Mucosa of descending colon (tissue), 3 donors: ENCODE data around the gene TAAR8. TPM values are rescaled to one million over a fixed set of nuclear protein-coding genes. Genes with fewer than 3 reads are reported as not detected.
"Not testable (repeated sequence)": the region's sequence is repeated elsewhere in the genome, so short reads cannot be mapped to it uniquely, and the experiment has no call there.

Experiments used
- ATAC-seq: fragments of 200-7000 bp; cut with Tn5 transposase; one replicate; pipeline ENCODE4 v1.9.1; 2020; ENCODE audit warnings: mild to moderate bottlenecking, moderate library complexity
- DNase-seq, 3 donors: peaks; one replicate each; pipeline ENCODE4 v3.0.0-alpha.2; 2020
- H3K36me3 ChIP-seq: fragments of 200-600 bp; one replicate; pipeline ENCODE4 v1.8.0; 2021; ENCODE audit warnings: low read depth, mild to moderate bottlenecking
- H3K4me1 ChIP-seq: fragments of 200-600 bp; one replicate; pipeline ENCODE4 v1.8.0; 2021; ENCODE audit warnings: low read depth, mild to moderate bottlenecking
- H3K4me3 ChIP-seq: fragments of 200-600 bp; one replicate; pipeline ENCODE4 v1.8.0; 2021; ENCODE audit warnings: mild to moderate bottlenecking
- H3K9me3 ChIP-seq: fragments of 200-600 bp; one replicate; pipeline ENCODE4 v1.8.0; 2021; ENCODE audit warnings: mild to moderate bottlenecking
- intact Hi-C, 2 donors: fragments of 100-400 bp; cut with DNase I in 1 of 2; cut with micrococcal nuclease in 1 of 2; formaldehyde crosslinking; loops; one replicate each; pipeline versions ENCODE4 v1.11.0 to v1.11.1; 2022; cut with DNase I, micrococcal nuclease
- total RNA-seq, 3 donors: library from RNA; stranded (reverse); fragmentation: NEBNext Ultra II Directional in 2 of 3; extraction: Animal tissue kit (Norgen Biotek cat#: 25700) in 2 of 3; gene quantifications; one replicate each; pipeline versions ENCODE4 v1.2.1 to v1.2.4, GENCODE V29; 2021 to 2023
- TF ChIP-seq, protein P1 (sequence below): fragments of 200-600 bp; IDR thresholded peaks from one replicate; pipeline ENCODE4 v1.8.0; 2022; ENCODE audit warnings: antibody characterized with exemption, mild to moderate bottlenecking
- donor health status: DM: no; HTN: no; CAD: no; lungs with moderate emphysema.
- donor health status: DM: no; HTN: no; CAD: no.
- donor health status: DM: no; HTN: yes; CAD: no.

Gene TAAR8
- total RNA-seq, 3 donors from 2014 or later: not detected

DNA sequence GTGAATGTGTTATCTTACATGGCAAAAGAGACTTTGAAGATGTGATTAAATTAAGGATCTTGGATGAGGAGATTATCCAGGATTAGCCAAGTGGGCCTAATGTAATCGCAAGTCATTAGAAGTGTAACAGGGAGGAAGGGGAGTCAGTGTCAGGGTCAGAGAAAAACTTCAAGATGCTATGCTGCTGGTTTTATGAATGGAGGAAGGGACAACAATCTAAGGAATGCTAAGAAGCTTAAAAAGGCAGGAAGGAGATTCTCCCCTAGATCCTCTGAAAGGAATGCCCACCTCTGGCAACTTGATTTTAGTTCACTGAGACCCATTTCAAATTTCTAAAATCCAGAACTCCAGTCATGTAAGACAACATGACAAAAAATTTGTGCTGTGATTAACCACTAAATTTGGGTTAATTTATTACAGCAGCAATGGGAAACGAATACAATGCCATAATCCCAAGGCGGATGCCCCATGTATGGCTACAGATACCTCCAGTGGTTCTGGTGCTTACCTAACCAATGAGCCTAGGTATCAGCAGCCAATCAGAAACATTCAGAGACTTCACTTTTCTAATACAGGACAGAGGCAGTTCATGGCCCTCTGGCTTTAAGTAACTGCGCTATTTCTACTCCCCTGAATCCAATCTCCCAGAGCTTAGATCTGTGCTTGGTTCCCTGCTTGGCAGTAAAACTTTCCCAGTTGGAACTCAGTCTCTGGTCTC is 3.6 kb upstream of the TAAR8 start:
- TF ChIP-seq, protein P1, sequence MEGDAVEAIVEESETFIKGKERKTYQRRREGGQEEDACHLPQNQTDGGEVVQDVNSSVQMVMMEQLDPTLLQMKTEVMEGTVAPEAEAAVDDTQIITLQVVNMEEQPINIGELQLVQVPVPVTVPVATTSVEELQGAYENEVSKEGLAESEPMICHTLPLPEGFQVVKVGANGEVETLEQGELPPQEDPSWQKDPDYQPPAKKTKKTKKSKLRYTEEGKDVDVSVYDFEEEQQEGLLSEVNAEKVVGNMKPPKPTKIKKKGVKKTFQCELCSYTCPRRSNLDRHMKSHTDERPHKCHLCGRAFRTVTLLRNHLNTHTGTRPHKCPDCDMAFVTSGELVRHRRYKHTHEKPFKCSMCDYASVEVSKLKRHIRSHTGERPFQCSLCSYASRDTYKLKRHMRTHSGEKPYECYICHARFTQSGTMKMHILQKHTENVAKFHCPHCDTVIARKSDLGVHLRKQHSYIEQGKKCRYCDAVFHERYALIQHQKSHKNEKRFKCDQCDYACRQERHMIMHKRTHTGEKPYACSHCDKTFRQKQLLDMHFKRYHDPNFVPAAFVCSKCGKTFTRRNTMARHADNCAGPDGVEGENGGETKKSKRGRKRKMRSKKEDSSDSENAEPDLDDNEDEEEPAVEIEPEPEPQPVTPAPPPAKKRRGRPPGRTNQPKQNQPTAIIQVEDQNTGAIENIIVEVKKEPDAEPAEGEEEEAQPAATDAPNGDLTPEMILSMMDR: no peak
- no peaks in the 10 kb centered on the region for H3K36me3 ChIP-seq
- H3K9me3 ChIP-seq: no peaks in the 10 kb centered on the region
- ATAC-seq: no peak
- no peaks in the 10 kb centered on the region for H3K4me1 ChIP-seq
- no peak for DNase-seq
- H3K4me3 ChIP-seq: no peak overlapping the region
- intact Hi-C loops: no loop called here

DNA sequence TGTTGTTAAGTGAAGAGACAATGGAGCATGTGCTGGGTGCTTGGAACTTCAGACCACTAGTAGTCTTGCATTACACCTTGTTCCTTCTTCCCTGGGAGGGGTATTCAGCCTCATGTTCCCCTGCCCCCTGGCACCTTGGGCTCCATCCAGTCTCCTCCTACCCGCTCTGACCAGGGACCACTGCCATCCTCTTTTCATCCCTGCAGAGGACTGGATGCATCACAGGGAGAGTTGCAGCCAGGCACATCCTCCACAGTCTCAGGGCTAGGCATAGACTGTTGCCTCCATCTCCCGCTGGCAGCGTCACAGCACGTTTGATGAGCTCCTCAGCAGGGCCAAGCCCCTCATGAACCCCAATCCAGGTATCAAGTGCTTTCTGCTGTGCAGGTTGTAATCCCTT is 1.3 kb upstream of the TAAR8 start:
- DNase-seq (no peak), ATAC-seq (no peak)
- no peak overlapping the region for H3K4me3 ChIP-seq
- intact Hi-C loops: no loop called here
- H3K4me1 ChIP-seq: no peaks in the 10 kb centered on the region
- no peaks in the 10 kb centered on the region for H3K36me3 ChIP-seq
- no peaks in the 10 kb centered on the region for H3K9me3 ChIP-seq
- TF ChIP-seq, protein P1: no peak

DNA sequence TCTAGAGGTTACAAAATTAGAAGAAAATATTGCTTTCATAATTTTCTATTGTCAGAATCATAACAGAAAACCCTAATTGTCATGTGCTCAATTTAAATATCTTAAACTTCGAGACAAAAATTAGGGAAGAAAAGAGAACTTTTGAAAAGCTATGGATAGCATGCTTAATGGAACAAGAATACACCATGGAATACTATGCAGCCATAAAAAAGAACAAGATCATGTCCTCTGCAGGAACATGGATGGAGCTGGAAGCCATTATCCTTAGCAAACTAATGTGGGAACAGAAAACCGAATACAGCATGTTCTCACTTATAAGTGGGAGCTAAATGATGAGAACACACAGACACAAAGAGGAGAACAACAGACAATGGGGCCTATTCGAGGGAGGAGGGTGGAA is 7.6 kb downstream of the TAAR8 start:
- H3K9me3 ChIP-seq, H3K36me3 ChIP-seq, H3K4me3 ChIP-seq, ATAC-seq, DNase-seq, intact Hi-C loops, H3K4me1 ChIP-seq: not testable (repeated sequence)

DNA sequence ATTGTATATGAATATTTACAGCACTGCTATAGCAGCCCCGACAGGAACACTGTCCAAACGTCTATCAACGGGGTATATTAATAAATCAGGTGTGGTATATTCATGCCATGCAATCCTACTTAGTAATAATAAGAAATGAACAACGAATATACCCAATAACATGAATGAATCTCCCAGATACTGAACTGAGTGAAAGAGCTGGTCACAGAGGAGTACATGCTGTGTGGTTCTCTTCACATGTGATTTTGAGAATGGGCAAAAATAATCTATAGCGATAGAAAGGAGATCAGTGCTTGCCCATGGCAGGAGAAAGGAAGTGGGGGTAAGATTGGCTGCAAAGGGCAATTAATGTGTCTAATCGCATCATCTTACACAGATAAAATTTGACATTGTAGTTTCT is 13.9 kb downstream of the TAAR8 start:
- intact Hi-C loops: no loop called here
- TF ChIP-seq, protein P1: no peak
- Histone ChIP-seq H3K4me3 (no peak overlapping the region), H3K36me3 (no peaks in the 10 kb centered on the region), H3K4me1 (no peaks in the 10 kb centered on the region), H3K9me3 (no peaks in the 10 kb centered on the region)
- DNase-seq (no peak), ATAC-seq (no peak)

DNA sequence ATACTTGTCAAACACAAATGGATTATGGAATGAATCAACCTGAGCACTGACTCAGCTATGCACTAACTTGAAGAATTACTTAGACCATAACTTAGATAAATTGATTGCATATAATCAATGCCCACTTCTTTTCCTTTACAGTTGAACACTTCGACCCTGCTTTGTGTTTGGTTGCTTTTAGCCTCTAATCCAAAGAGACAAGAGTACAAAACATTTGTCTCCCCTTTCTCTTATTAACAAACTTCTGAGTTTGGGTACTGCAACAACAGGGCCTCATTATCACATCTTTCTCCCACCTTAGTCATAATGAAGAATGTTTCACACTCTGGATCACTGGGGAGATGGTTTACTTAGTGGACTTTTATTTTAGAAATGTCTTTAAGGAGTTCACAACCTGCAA is 15.1 kb downstream of the TAAR8 start:
- Histone ChIP-seq H3K36me3 (no peaks in the 10 kb centered on the region), H3K4me3 (no peak overlapping the region), H3K4me1 (no peaks in the 10 kb centered on the region), H3K9me3 (no peaks in the 10 kb centered on the region)
- TF ChIP-seq, protein P1: no peak
- intact Hi-C loops: no loop called here
- DNase-seq (no peak), ATAC-seq (no peak)

DNA sequence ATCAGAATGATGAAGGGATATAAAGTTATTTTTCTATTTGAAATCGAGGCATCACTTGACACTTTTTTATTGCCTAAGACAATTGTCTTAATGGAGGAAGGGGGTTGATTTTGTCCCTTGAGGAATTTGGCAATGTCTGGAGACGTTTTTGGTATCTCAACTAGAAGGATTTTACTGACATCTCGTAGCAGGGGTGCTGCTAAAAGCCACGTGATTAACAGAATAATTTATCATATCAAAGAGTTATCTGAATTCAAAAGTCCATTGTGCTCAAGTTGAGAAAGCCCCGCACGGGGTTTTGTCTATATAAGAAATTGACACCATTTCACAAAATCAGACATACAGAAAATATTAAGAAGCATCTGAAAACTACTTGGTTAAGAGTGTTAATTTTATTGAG is 16.1 kb downstream of the TAAR8 start:
- TF ChIP-seq, protein P1: no peak
- Histone ChIP-seq H3K9me3 (no peaks in the 10 kb centered on the region), H3K4me1 (no peaks in the 10 kb centered on the region), H3K4me3 (no peak overlapping the region), H3K36me3 (no peaks in the 10 kb centered on the region)
- no peak for ATAC-seq
- DNase-seq: no peak
- intact Hi-C loops: no loop called here
